GM12891 (cell line): ENCODE data around the gene CEACAM18.

Experiments used
- POLR2A ChIP-seq: IDR thresholded peaks from 2 replicates; pipeline ENCODE4 v1.6.1; 2011; ENCODE audit warnings: low read depth, low read length, control low read depth
- POLR2AphosphoS5 ChIP-seq: IDR thresholded peaks from 2 replicates; pipeline ENCODE4 v1.6.1; 2011; ENCODE audit warnings: low read depth, low read length, control low read depth

GRCh38 chr19:51440846-51441409 lies 37.4 kb upstream of the CEACAM18 start:
- no peak for TF ChIP-seq POLR2AphosphoS5
- TF ChIP-seq POLR2A, result no peak
